Skeletal muscle satellite cell (primary cell): ENCODE measurements around the gene FRS3.
"Not testable (repeated sequence)": the region's sequence is repeated elsewhere in the genome, so short reads cannot be mapped to it uniquely, and the experiment has no call there.

ENCODE experiments used
- H3K27me3 ChIP-seq: 2 replicates; pipeline ENCODE4 v1.7.0; 2013; ENCODE audit warnings: low read length; ENCODE audit not compliant: control insufficient read depth, insufficient read depth
- H3K36me3 ChIP-seq: 2 replicates; pipeline ENCODE4 v1.7.0; 2013; ENCODE audit warnings: mild to moderate bottlenecking, control low read depth, low read length; ENCODE audit not compliant: insufficient read depth
- H3K4me1 ChIP-seq: 2 replicates; pipeline ENCODE4 v1.7.0; 2013; ENCODE audit warnings: low read length; ENCODE audit not compliant: control insufficient read depth, insufficient read depth
- H3K4me2 ChIP-seq: 2 replicates; pipeline ENCODE4 v1.7.0; 2013; ENCODE audit warnings: mild to moderate bottlenecking, low read length
- H3K4me3 ChIP-seq: 2 replicates; pipeline ENCODE4 v1.7.0; 2013; ENCODE audit warnings: low read length
- H3K9ac ChIP-seq: 2 replicates; pipeline ENCODE4 v1.7.0; 2013; ENCODE audit warnings: mild to moderate bottlenecking, low read depth, low read length, moderate library complexity
- H3K9me3 ChIP-seq: replicated peaks from 2 replicates; pipeline ENCODE4 v1.7.0; 2013; ENCODE audit warnings: mild to moderate bottlenecking, control low read depth, low read length

The FRS3 gene

GRCh38 chr6:41813469-41813868 is 33.8 kb upstream of the FRS3 start:
- Histone ChIP-seq H3K9me3 (no peaks in the 10 kb centered on the region), H3K4me1 (no peaks in the 10 kb centered on the region), H3K4me2 (no peak overlapping the region), H3K27me3 (no peaks in the 10 kb centered on the region), H3K36me3 (no peaks in the 10 kb centered on the region), H3K4me3 (no peak overlapping the region), H3K9ac (no peak overlapping the region)

GRCh38 chr6:41811946-41812345 is 32.2 kb upstream of the FRS3 start:
- H3K27me3 ChIP-seq, H3K9me3 ChIP-seq, H3K36me3 ChIP-seq, H3K4me2 ChIP-seq, H3K4me1 ChIP-seq, H3K9ac ChIP-seq, H3K4me3 ChIP-seq: not testable (repeated sequence)

- H3K4me3 ChIP-seq = no peak overlapping the region
- H3K36me3 ChIP-seq = no peaks in the 10 kb centered on the region
- no peaks in the 10 kb centered on the region for H3K9me3 ChIP-seq
- H3K9ac ChIP-seq = no peak overlapping the region
- H3K4me1 ChIP-seq = no peaks in the 10 kb centered on the region
- H3K27me3 ChIP-seq = no peaks in the 10 kb centered on the region
- H3K4me2 ChIP-seq = no peak overlapping the region
These were observed 31.4 kb upstream of the FRS3 start for GRCh38 chr6:41811095-41811494.

- Histone ChIP-seq H3K9me3 (no peaks in the 10 kb centered on the region), H3K36me3 (peaks cover 5% of the 10 kb centered on the region), H3K27me3 (no peaks in the 10 kb centered on the region), H3K4me2 (no peak overlapping the region), H3K4me1 (no peaks in the 10 kb centered on the region), H3K9ac (no peak overlapping the region), H3K4me3 (no peak overlapping the region)
These were observed 26.4 kb upstream of the FRS3 start for GRCh38 chr6:41805830-41806774.

- Histone ChIP-seq H3K9me3 (no peaks in the 10 kb centered on the region), H3K36me3 (peaks cover 16% of the 10 kb centered on the region), H3K4me2 (no peak overlapping the region), H3K27me3 (no peaks in the 10 kb centered on the region), H3K4me3 (no peak overlapping the region), H3K9ac (no peak overlapping the region), H3K4me1 (no peaks in the 10 kb centered on the region)
These were observed 21.7 kb upstream of the FRS3 start for GRCh38 chr6:41801380-41801779.

GRCh38 chr6:41799559-41799911 is 19.8 kb upstream of the FRS3 start:
- no peaks in the 10 kb centered on the region for H3K4me1 ChIP-seq
- H3K9me3 ChIP-seq = no peaks in the 10 kb centered on the region
- H3K9ac ChIP-seq = no peak overlapping the region
- H3K4me2 ChIP-seq = no peak overlapping the region
- no peaks in the 10 kb centered on the region for H3K27me3 ChIP-seq
- H3K4me3 ChIP-seq = no peak overlapping the region
- H3K36me3 ChIP-seq = peaks cover 13% of the 10 kb centered on the region

GRCh38 chr6:41798901-41799558 is 19.3 kb upstream of the FRS3 start:
- H3K36me3 ChIP-seq = peaks cover 13% of the 10 kb centered on the region

GRCh38 chr6:41796474-41796873 is 16.8 kb upstream of the FRS3 start:
- Histone ChIP-seq H3K4me2 (no peak overlapping the region), H3K27me3 (no peaks in the 10 kb centered on the region), H3K9me3 (no peaks in the 10 kb centered on the region), H3K4me3 (no peak overlapping the region), H3K4me1 (no peaks in the 10 kb centered on the region), H3K9ac (no peak overlapping the region), H3K36me3 (peaks cover 19% of the 10 kb centered on the region)

More at GRCh38 chr6:41798901-41799558, 19.3 kb upstream of the FRS3 start:
- no peaks in the 10 kb centered on the region for H3K4me1 ChIP-seq
- no peaks in the 10 kb centered on the region for H3K9me3 ChIP-seq
- no peak overlapping the region for H3K4me2 ChIP-seq
- H3K4me3 ChIP-seq = no peak overlapping the region
- H3K27me3 ChIP-seq = no peaks in the 10 kb centered on the region
- no peak overlapping the region for H3K9ac ChIP-seq

- H3K9ac ChIP-seq = no peak overlapping the region
- H3K4me2 ChIP-seq = no peak overlapping the region
- H3K27me3 ChIP-seq = no peaks in the 10 kb centered on the region
- H3K9me3 ChIP-seq = no peaks in the 10 kb centered on the region
- peaks cover 33% of the 10 kb centered on the region for H3K36me3 ChIP-seq
- H3K4me1 ChIP-seq = peaks cover 5% of the 10 kb centered on the region
- no peak overlapping the region for H3K4me3 ChIP-seq
These were observed 12.3 kb upstream of the FRS3 start for GRCh38 chr6:41791984-41792383.

- H3K4me1 ChIP-seq = peaks cover 5% of the 10 kb centered on the region
- H3K4me3 ChIP-seq = no peak overlapping the region
- no peak overlapping the region for H3K9ac ChIP-seq
- no peak overlapping the region for H3K4me2 ChIP-seq
- no peaks in the 10 kb centered on the region for H3K27me3 ChIP-seq
- peaks cover 30% of the 10 kb centered on the region for H3K36me3 ChIP-seq
- no peaks in the 10 kb centered on the region for H3K9me3 ChIP-seq
These were observed 11.6 kb upstream of the FRS3 start for GRCh38 chr6:41791305-41791704.

- H3K9ac ChIP-seq = no peak overlapping the region
- H3K4me1 ChIP-seq = peaks cover 12% of the 10 kb centered on the region
- peaks cover 30% of the 10 kb centered on the region for H3K36me3 ChIP-seq
- H3K9me3 ChIP-seq = no peaks in the 10 kb centered on the region
- no peak overlapping the region for H3K4me3 ChIP-seq
- no peak overlapping the region for H3K4me2 ChIP-seq
- H3K27me3 ChIP-seq = no peaks in the 10 kb centered on the region
These were observed 10.3 kb upstream of the FRS3 start for GRCh38 chr6:41790045-41790444.

GRCh38 chr6:41789390-41789724 is 9.7 kb upstream of the FRS3 start:
- Histone ChIP-seq H3K4me3 (no peak overlapping the region), H3K36me3 (peaks cover 30% of the 10 kb centered on the region), H3K27me3 (no peaks in the 10 kb centered on the region), H3K9me3 (no peaks in the 10 kb centered on the region), H3K4me2 (peak overlapping the region; percentile 53), H3K9ac (no peak overlapping the region), H3K4me1 (peaks cover 12% of the 10 kb centered on the region)
